Activated naive CD4-positive, alpha-beta T cell treated with anti-CD3 and anti-CD28 coated beads, Interleukin-2, amount 50 U/mL, for 72 hours (primary cell): ENCODE measurements around the gene GABPB2. TPM values are rescaled to one million over a fixed set of nuclear protein-coding genes. Genes with fewer than 3 reads are reported as not detected.

Experiments used
- ATAC-seq, 2 donors: fragments of 150-1000 bp; cut with Tn5 transposase; 2 replicates each; pipeline ENCODE4 v1.10.0; 2021; ENCODE audit warnings: mild to moderate bottlenecking in 2 of 2, moderate library complexity in 2 of 2
- DNase-seq, 2 donors: peaks; one replicate each; pipeline ENCODE4 v3.0.0; 2021 to 2022; ENCODE audit warnings: low spot score in 2 of 2
- H3K27ac Mint-ChIP-seq, 2 donors: one replicate each; pipeline ENCODE4 v1.8.0; 2022; ENCODE audit warnings: mild to moderate bottlenecking in 2 of 2, mixed read lengths in 2 of 2
- H3K36me3 Mint-ChIP-seq, 2 donors: one replicate each; pipeline ENCODE4 v1.8.0; 2022; ENCODE audit warnings: mixed read lengths in 2 of 2
- H3K9me3 Mint-ChIP-seq, 2 donors: one replicate each; pipeline ENCODE4 v1.8.0; 2022; ENCODE audit warnings: mixed read lengths in 2 of 2
- total RNA-seq, 2 donors: library from RNA; stranded (reverse); gene quantifications; one replicate each; pipeline ENCODE4 v1.2.3, GENCODE V29; 2022

GABPB2 gene
- total RNA-seq, 2 donors from 2014 or later: 5.6 to 14.1 TPM

GRCh38 chr1:151098126-151098525, 27.6 kb downstream of the GABPB2 start:
- DNase-seq (no peak), ATAC-seq (no peak)
- Mint-ChIP-seq H3K9me3 (no peaks in the 10 kb centered on the region), H3K27ac (no peak overlapping the region), H3K36me3 (no peaks in the 10 kb centered on the region)

- Mint-ChIP-seq H3K27ac (no peak overlapping the region), H3K9me3 (no peaks in the 10 kb centered on the region), H3K36me3 (no peaks in the 10 kb centered on the region)
- DNase-seq (no peak), ATAC-seq (no peak)
Observed at GRCh38 chr1:151104630-151105029, 34.1 kb downstream of the GABPB2 start.

- H3K9me3 Mint-ChIP-seq: no peaks in the 10 kb centered on the region
- ATAC-seq (no peak), DNase-seq (no peak)
- no peaks in the 10 kb centered on the region for H3K36me3 Mint-ChIP-seq
- no peak overlapping the region for H3K27ac Mint-ChIP-seq
Observed at GRCh38 chr1:151106894-151107293, 36.3 kb downstream of the GABPB2 start.

GRCh38 chr1:151108331-151108730, 37.8 kb downstream of the GABPB2 start:
- ATAC-seq (no peak), DNase-seq (no peak)
- Mint-ChIP-seq H3K36me3 (no peaks in the 10 kb centered on the region), H3K9me3 (no peaks in the 10 kb centered on the region), H3K27ac (no peak overlapping the region)

GRCh38 chr1:151113877-151114276, 43.3 kb downstream of the GABPB2 start:
- no peak for ATAC-seq
- Mint-ChIP-seq H3K36me3 (no peaks in the 10 kb centered on the region), H3K9me3 (no peaks in the 10 kb centered on the region), H3K27ac (no peak overlapping the region)
- DNase-seq: no peak

- peak overlapping the region in 1 of 2 donors; percentile 45 for H3K27ac Mint-ChIP-seq
- DNase-seq (no peak), ATAC-seq (no peak)
- H3K36me3 Mint-ChIP-seq: no peaks in the 10 kb centered on the region
- no peaks in the 10 kb centered on the region for H3K9me3 Mint-ChIP-seq
Observed at GRCh38 chr1:151124763-151125403, 54.3 kb downstream of the GABPB2 start.

- Mint-ChIP-seq H3K27ac (no peak overlapping the region), H3K9me3 (no peaks in the 10 kb centered on the region), H3K36me3 (no peaks in the 10 kb centered on the region)
- no peak for ATAC-seq
- no peak for DNase-seq
Observed at GRCh38 chr1:151128800-151129199, 58.2 kb downstream of the GABPB2 start.

GRCh38 chr1:151130987-151131586, 60.5 kb downstream of the GABPB2 start:
- H3K36me3 Mint-ChIP-seq: no peaks in the 10 kb centered on the region
- H3K9me3 Mint-ChIP-seq: no peaks in the 10 kb centered on the region
- peak overlapping the region; percentile 26 to 60 for H3K27ac Mint-ChIP-seq
- ATAC-seq (peak; percentile 97 to 100), DNase-seq (peak; percentile 76 to 81)

GRCh38 chr1:151131701-151132334, 61.3 kb downstream of the GABPB2 start:
- no peaks in the 10 kb centered on the region for H3K9me3 Mint-ChIP-seq
- ATAC-seq (no peak), DNase-seq (peak in 1 of 2 donors; percentile 40)
- peak overlapping the region; percentile 60 to 68 for H3K27ac Mint-ChIP-seq
- H3K36me3 Mint-ChIP-seq: no peaks in the 10 kb centered on the region

GRCh38 chr1:151132335-151133017, 61.9 kb downstream of the GABPB2 start:
- Mint-ChIP-seq H3K9me3 (no peaks in the 10 kb centered on the region), H3K36me3 (no peaks in the 10 kb centered on the region), H3K27ac (no peak overlapping the region)
- ATAC-seq: no peak
- DNase-seq: peak in 1 of 2 donors; percentile 44

- Mint-ChIP-seq H3K9me3 (no peaks in the 10 kb centered on the region), H3K36me3 (no peaks in the 10 kb centered on the region), H3K27ac (no peak overlapping the region)
- ATAC-seq (no peak), DNase-seq (peak in 1 of 2 donors; percentile 55)
Observed at GRCh38 chr1:151133018-151133806, 62.7 kb downstream of the GABPB2 start.

- ATAC-seq (no peak), DNase-seq (no peak)
- Mint-ChIP-seq H3K9me3 (no peaks in the 10 kb centered on the region), H3K36me3 (no peaks in the 10 kb centered on the region), H3K27ac (no peak overlapping the region)
Observed at GRCh38 chr1:151134396-151134795, 63.8 kb downstream of the GABPB2 start.

- DNase-seq (no peak), ATAC-seq (no peak)
- Mint-ChIP-seq H3K36me3 (no peaks in the 10 kb centered on the region), H3K9me3 (no peaks in the 10 kb centered on the region), H3K27ac (peak overlapping the region in 1 of 2 donors; percentile 46)
Observed at GRCh38 chr1:151134991-151135390, 64.4 kb downstream of the GABPB2 start.

GRCh38 chr1:151135433-151136385, 65.1 kb downstream of the GABPB2 start:
- H3K9me3 Mint-ChIP-seq: no peaks in the 10 kb centered on the region
- DNase-seq (no peak), ATAC-seq (no peak)
- H3K27ac Mint-ChIP-seq: peak overlapping the region in 1 of 2 donors; percentile 4
- no peaks in the 10 kb centered on the region for H3K36me3 Mint-ChIP-seq

GRCh38 chr1:151137789-151138188, 67.2 kb downstream of the GABPB2 start:
- DNase-seq: no peak
- no peak overlapping the region for H3K27ac Mint-ChIP-seq
- no peaks in the 10 kb centered on the region for H3K9me3 Mint-ChIP-seq
- no peak for ATAC-seq
- no peaks in the 10 kb centered on the region for H3K36me3 Mint-ChIP-seq
